ENCODE measurements around the gene GCKR.
"Not testable (repeated sequence)": the region's sequence is repeated elsewhere in the genome, so short reads cannot be mapped to it uniquely, and the experiment has no call there.

The GCKR gene

DNA sequence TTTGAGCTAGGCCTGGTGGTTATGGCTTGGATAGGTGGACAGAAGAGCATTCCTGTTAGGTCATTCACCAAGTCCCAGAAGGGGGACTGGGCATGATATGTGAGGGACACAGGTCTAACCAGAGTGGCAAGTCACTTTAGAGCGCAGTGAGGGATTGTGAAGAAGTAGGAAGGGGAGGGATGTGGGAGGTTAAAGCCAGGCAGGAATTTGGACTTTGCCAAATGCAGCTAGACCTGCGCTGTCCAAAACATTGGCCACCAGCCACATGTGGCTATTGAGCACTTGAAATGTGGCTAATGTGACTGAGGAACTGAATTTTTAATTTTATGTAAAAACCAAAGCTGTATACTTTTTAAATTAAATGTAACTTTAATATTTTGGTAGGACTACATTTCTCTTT lies 23.7 kb downstream of the GCKR start:
- H3K4me1 ChIP-seq = no peaks in the 10 kb centered on the region
- no peak for DNase-seq
- H3K27me3 ChIP-seq = peaks cover 3% of the 10 kb centered on the region; the same call in 1 of the 2 replicates
- TF ChIP-seq, protein P1, sequence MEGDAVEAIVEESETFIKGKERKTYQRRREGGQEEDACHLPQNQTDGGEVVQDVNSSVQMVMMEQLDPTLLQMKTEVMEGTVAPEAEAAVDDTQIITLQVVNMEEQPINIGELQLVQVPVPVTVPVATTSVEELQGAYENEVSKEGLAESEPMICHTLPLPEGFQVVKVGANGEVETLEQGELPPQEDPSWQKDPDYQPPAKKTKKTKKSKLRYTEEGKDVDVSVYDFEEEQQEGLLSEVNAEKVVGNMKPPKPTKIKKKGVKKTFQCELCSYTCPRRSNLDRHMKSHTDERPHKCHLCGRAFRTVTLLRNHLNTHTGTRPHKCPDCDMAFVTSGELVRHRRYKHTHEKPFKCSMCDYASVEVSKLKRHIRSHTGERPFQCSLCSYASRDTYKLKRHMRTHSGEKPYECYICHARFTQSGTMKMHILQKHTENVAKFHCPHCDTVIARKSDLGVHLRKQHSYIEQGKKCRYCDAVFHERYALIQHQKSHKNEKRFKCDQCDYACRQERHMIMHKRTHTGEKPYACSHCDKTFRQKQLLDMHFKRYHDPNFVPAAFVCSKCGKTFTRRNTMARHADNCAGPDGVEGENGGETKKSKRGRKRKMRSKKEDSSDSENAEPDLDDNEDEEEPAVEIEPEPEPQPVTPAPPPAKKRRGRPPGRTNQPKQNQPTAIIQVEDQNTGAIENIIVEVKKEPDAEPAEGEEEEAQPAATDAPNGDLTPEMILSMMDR (IDR thresholded peaks at IDR 0.05; ENCODE audit: low read depth, low read length) = no peak
- H3K4me3 ChIP-seq (ENCODE audit: low read depth, low read length) = no peak overlapping the region
- no peaks in the 10 kb centered on the region for H3K36me3 ChIP-seq
- no peaks in the 10 kb centered on the region; the same call in 1 of the 2 replicates for H3K9me3 ChIP-seq

DNA sequence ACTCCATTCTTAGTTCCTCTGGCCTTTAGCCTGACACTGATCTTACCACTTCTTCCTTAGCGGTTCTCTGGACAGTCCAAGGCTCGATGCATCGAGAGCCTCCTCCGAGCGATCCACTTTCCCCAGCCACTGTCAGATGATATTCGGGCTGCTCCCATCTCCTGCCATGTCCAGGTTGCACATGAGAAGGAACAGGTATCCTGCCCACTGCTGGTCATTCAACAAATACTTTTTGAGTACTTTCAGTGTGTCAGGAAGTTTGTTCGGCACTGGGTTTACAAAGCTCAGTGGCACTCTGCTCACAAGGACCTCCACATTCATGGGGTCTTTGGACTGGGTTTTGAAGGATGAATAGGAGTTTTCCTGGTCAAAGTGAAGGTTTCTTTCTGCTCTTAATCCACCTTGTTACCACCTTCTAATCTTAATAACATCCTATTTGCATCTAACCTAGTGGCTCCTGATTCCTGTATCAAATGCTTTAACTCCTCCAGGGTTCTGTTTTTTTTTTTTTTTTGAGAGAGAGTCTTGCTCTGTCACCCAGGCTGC lies 25.8 kb downstream of the GCKR start:
- no peaks in the 10 kb centered on the region for H3K4me1 ChIP-seq
- TF ChIP-seq, protein P1 (IDR thresholded peaks at IDR 0.05; ENCODE audit: low read depth, low read length) = peak; percentile 19; the same call in 1 of the 2 replicates

DNA sequence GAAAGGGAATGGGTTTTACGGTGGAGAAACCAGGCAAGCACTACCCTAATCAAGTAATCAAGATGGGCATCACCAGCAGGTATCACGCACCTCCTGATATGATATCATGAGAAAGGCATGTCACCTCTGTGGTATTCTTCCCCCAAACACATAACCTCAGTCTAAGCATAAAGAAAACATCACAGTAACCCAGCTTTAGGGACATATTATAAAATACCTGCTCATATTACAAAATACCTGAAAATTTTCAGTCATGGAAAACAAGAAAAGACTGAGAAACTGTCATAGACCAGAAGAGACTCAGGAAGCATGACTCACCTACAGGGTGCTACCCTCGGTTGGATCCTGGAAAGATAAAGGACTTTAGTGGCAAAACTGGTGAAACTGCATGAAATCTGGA lies 30.5 kb downstream of the GCKR start:
- no peaks in the 10 kb centered on the region for H3K9me3 ChIP-seq
- DNase-seq = no peak
- H3K4me3 ChIP-seq (ENCODE audit: low read depth, low read length) = no peak overlapping the region
- H3K36me3 ChIP-seq = no peaks in the 10 kb centered on the region
- no peaks in the 10 kb centered on the region for H3K27me3 ChIP-seq
- TF ChIP-seq, protein P1 (IDR thresholded peaks at IDR 0.05; ENCODE audit: low read depth, low read length) = no peak
- no peaks in the 10 kb centered on the region for H3K4me1 ChIP-seq

More for the DNA sequence above, 25.8 kb downstream of the GCKR start:
- Histone ChIP-seq H3K9me3 (no peaks in the 10 kb centered on the region; the same call in 1 of the 2 replicates), H3K36me3 (no peaks in the 10 kb centered on the region), H3K27me3 (0 out of 2 replicates have a peak, but pooled peaks cover 2% of the 10 kb centered on the region), H3K4me3 (ENCODE audit: low read depth, low read length) (no peak overlapping the region)
- no peak for DNase-seq

DNA sequence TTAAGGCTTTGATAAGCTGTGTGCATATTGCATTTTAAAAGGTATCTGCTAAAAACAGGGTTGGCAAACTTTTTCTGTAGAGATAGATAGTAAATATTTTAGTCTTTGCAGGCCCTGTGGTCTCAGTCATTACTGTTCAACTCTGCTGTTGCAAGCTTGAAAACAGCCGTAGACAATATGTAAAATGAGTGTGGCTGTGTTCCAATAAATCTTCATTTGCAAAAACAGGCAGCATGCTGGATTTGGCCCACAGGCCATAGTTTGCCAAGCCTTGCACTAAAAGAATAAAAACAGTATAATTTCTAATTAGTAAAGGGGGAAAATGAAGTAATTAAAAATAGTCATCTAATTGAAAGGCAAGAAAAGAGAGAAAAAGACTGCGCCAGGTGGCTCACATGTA lies 35.3 kb downstream of the GCKR start:
- TF ChIP-seq, protein P1 (IDR thresholded peaks at IDR 0.05; ENCODE audit: low read depth, low read length) = no peak
- no peak overlapping the region for H3K4me3 ChIP-seq (ENCODE audit: low read depth, low read length)
- no peaks in the 10 kb centered on the region for H3K36me3 ChIP-seq
- no peaks in the 10 kb centered on the region for H3K4me1 ChIP-seq
- 0 out of 2 replicates have a peak, but pooled peaks cover 3% of the 10 kb centered on the region for H3K27me3 ChIP-seq
- DNase-seq = no peak
- H3K9me3 ChIP-seq = no peaks in the 10 kb centered on the region

DNA sequence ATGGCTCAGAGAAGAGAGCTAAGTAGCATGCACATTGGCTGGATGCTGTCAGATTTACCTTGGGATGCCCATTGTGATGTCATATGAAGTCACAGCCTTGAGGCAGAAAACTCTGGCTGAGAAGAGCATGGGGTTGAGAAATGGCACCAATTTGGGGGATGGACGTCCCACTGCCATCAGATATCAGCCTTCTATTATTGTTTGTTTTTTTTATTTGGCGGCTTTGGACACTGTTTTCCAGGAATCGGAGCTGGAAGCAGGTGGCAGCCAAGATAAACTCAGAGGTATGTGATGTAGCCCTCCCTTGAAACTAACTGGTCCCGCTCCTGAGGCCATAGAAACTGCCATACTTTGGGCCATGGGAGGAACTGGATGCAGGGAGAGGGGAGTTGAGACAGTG lies 40.6 kb downstream of the GCKR start:
- Histone ChIP-seq H3K9me3 (no peaks in the 10 kb centered on the region), H3K4me3 (ENCODE audit: low read depth, low read length) (no peak overlapping the region), H3K4me1 (no peaks in the 10 kb centered on the region), H3K36me3 (no peaks in the 10 kb centered on the region), H3K27me3 (0 out of 2 replicates have a peak, but pooled peaks cover 3% of the 10 kb centered on the region)
- TF ChIP-seq, protein P1 (IDR thresholded peaks at IDR 0.05; ENCODE audit: low read depth, low read length) = no peak
- no peak for DNase-seq

DNA sequence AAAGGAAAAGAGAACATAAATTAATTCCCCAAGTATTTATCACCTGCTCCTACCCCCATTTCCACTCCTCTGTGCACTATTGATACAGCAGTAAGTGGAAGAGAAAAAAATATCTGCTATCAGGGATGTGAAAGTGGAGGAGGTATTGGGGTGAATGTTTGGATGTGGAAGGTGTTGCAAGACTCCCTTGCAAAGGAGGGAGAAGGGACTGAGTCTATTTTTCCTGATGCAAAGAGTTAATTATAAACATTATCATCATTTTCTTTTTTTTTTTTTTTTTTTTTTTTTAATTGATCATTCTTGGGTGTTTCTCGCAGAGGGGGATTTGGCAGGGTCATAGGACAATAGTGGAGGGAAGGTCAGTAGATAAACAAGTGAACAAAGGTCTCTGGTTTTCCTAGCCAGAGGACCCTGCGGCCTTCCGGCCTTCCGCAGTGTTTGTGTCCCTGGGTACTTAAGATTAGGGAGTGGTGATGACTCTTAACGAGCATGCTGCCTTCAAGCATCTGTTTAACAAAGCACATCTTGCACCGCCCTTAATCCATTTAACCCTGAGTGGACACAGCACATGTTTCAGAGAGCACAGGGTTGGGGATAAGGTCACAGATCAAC lies 42.3 kb downstream of the GCKR start:
- not testable (repeated sequence) for H3K36me3 ChIP-seq; H3K27me3 ChIP-seq; H3K4me1 ChIP-seq; DNase-seq; H3K4me3 ChIP-seq (ENCODE audit: low read depth, low read length); H3K9me3 ChIP-seq

DNA sequence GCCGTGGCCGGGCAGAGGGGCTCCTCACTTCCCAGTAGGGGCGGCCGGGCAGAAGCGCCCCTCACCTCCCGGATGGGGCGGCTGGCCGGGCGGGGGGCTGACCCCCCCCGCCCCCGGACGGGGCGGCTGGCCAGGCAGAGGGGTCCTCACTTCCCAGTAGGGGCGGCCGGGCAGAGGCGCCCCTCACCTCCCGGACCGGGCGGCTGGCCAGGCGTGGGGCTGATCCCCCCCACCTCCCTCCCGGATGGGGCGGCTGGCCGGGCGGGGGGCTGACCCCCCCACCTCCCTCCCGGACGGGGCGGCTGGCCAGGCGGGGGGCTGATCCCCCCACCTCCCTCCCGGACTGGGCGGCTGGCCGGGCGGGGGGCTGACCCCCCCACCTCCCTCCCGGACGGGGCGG lies 43.0 kb downstream of the GCKR start:
- DNase-seq; H3K4me1 ChIP-seq; H3K4me3 ChIP-seq (ENCODE audit: low read depth, low read length); H3K27me3 ChIP-seq; H3K9me3 ChIP-seq; H3K36me3 ChIP-seq: not testable (repeated sequence)

All from BE2C (cell line).